Endodermal cell (in vitro differentiated cells): ENCODE measurements around the gene ESR1. TPM values are rescaled to one million over a fixed set of nuclear protein-coding genes. Genes with fewer than 3 reads are reported as not detected.
"Not testable (repeated sequence)": the region's sequence is repeated elsewhere in the genome, so short reads cannot be mapped to it uniquely, and the experiment has no call there.

Experiments
- DNase-seq: peaks from one replicate; pipeline ENCODE4 v3.0.0-alpha.2; 2017
- H3K27ac ChIP-seq: 2 replicates; pipeline ENCODE4 v1.5.1; 2013; ENCODE audit warnings: mild to moderate bottlenecking, low read depth, low read length, moderate library complexity
- H3K27me3 ChIP-seq: 2 replicates; pipeline ENCODE4 v1.6.1; 2013; ENCODE audit warnings: mild to moderate bottlenecking, low read length, moderate library complexity; ENCODE audit not compliant: insufficient read depth, control insufficient read depth, poor library complexity, severe bottlenecking
- H3K36me3 ChIP-seq: 2 replicates; pipeline ENCODE4 v1.7.0; 2013; ENCODE audit warnings: mild to moderate bottlenecking, low read length, moderate library complexity; ENCODE audit not compliant: control insufficient read depth, insufficient read depth
- H3K4me1 ChIP-seq: one replicate; pipeline ENCODE4 v1.7.0; 2013; ENCODE audit warnings: low read length; ENCODE audit not compliant: control insufficient read depth, insufficient read depth
- H3K4me3 ChIP-seq: 2 replicates; pipeline ENCODE4 v1.5.1; 2013; ENCODE audit warnings: mild to moderate bottlenecking, low read length, moderate library complexity
- H3K9ac ChIP-seq: 2 replicates; pipeline ENCODE4 v1.6.1; 2013; ENCODE audit warnings: mild to moderate bottlenecking, low read length, moderate library complexity; ENCODE audit not compliant: poor library complexity, severe bottlenecking; ENCODE audit errors: extremely low read depth
- H3K9me3 ChIP-seq: 2 replicates; pipeline ENCODE4 v1.6.1; 2013; ENCODE audit warnings: mild to moderate bottlenecking, low read length, moderate library complexity; ENCODE audit not compliant: control insufficient read depth
- H3K27ac Mint-ChIP-seq: 2 replicates; pipeline ENCODE4 v1.8.0; 2020; ENCODE audit warnings: mixed read lengths
- H3K27me3 Mint-ChIP-seq: 2 replicates; pipeline ENCODE4 v1.8.0; 2021; ENCODE audit warnings: mild to moderate bottlenecking, mixed read lengths; ENCODE audit not compliant: insufficient read depth
- H3K36me3 Mint-ChIP-seq: 2 replicates; pipeline ENCODE4 v1.8.0; 2020; ENCODE audit warnings: low read depth, mixed read lengths
- H3K4me1 Mint-ChIP-seq: 2 replicates; pipeline ENCODE4 v1.8.0; 2020; ENCODE audit warnings: mixed read lengths
- H3K4me3 Mint-ChIP-seq: 2 replicates; pipeline ENCODE4 v1.8.0; 2020; ENCODE audit warnings: mild to moderate bottlenecking, moderate library complexity, mixed read lengths
- H3K9me3 Mint-ChIP-seq: 2 replicates; pipeline ENCODE4 v1.8.0; 2020; ENCODE audit warnings: mild to moderate bottlenecking, mixed read lengths
- WGBS, 2 experiments: methylation state at CpG; one replicate each; pipeline versions ENCODE4 v1.1.5 to v1.1.7; 2013; ENCODE audit warnings: missing lambda C conversion rate in 2 of 2, mixed read lengths in 1 of 2; ENCODE audit not compliant: insufficient coverage in 1 of 2, insufficient read length in 1 of 2; 5-methylcytosine and 5-hydroxymethylcytosine counted together
- total RNA-seq, 2 donors: library from RNA; stranded (reverse); fragmentation: NEBNext Ultra II Directional in 1 of 2; extraction: Animal tissue kit (Norgen Biotek cat#: 25700) in 1 of 2; gene quantifications; 2 replicates in 1 of 2; 3 replicates in 1 of 2; pipeline ENCODE4 v1.2.1, GENCODE V29; 2021
- TF ChIP-seq, protein P1 (sequence below): fragments of 200-600 bp; sonication (generic); conservative IDR thresholded peaks from 2 replicates; pipeline ENCODE4 v1.5.0; 2021; ENCODE audit warnings: antibody characterized with exemption, mild to moderate bottlenecking

ESR1 gene
- total RNA-seq, 2 donors from 2014 or later, result not detected

DNA sequence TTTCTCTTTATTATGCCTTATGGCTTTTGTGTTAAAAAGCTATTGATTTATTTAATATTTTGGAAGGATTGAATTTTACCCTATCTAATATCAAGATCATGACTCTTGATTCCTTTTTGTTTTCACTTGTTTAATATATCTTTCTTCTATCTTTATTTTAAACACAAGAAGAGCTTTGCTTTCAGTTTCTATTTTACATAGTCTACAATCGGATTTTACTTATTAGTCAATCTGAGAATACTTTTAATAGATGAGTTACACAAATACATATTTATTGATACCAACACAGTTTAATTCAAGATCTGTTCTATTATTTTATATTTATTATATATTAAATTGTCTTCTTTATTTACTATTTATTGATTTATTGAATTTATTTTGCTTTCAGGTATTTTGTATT is 218.8 kb downstream of the ESR1 start:
- Histone ChIP-seq H3K9ac (no peak overlapping the region), H3K27ac (no peak overlapping the region), H3K4me1 (no peaks in the 10 kb centered on the region), H3K4me3 (no peak overlapping the region), H3K9me3 (no peaks in the 10 kb centered on the region), H3K27me3 (no peaks in the 10 kb centered on the region), H3K36me3 (no peaks in the 10 kb centered on the region)
- TF ChIP-seq, protein P1, sequence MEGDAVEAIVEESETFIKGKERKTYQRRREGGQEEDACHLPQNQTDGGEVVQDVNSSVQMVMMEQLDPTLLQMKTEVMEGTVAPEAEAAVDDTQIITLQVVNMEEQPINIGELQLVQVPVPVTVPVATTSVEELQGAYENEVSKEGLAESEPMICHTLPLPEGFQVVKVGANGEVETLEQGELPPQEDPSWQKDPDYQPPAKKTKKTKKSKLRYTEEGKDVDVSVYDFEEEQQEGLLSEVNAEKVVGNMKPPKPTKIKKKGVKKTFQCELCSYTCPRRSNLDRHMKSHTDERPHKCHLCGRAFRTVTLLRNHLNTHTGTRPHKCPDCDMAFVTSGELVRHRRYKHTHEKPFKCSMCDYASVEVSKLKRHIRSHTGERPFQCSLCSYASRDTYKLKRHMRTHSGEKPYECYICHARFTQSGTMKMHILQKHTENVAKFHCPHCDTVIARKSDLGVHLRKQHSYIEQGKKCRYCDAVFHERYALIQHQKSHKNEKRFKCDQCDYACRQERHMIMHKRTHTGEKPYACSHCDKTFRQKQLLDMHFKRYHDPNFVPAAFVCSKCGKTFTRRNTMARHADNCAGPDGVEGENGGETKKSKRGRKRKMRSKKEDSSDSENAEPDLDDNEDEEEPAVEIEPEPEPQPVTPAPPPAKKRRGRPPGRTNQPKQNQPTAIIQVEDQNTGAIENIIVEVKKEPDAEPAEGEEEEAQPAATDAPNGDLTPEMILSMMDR, result no peak
- no CpG with 5 or more reads among the region's 1 CpG for WGBS, 2 experiments
- H3K4me3 Mint-ChIP-seq, result no peak overlapping the region
- no peaks in the 10 kb centered on the region for H3K27me3 Mint-ChIP-seq
- peaks cover 40% of the 10 kb centered on the region for H3K9me3 Mint-ChIP-seq
- no peak overlapping the region for H3K27ac Mint-ChIP-seq
- no peak for DNase-seq
- no peaks in the 10 kb centered on the region for H3K36me3 Mint-ChIP-seq
- H3K4me1 Mint-ChIP-seq, result no peaks in the 10 kb centered on the region

- peaks cover 40% of the 10 kb centered on the region for H3K9me3 Mint-ChIP-seq
- H3K27ac Mint-ChIP-seq, result not testable (repeated sequence)
Observed at GRCh38 chr6:152026744-152027143, 219.3 kb downstream of the ESR1 start.

GRCh38 chr6:152033765-152034164 is 226.3 kb downstream of the ESR1 start:
- not testable (repeated sequence) for H3K27me3 ChIP-seq, H3K27ac Mint-ChIP-seq, H3K4me3 ChIP-seq, H3K4me1 Mint-ChIP-seq, H3K27ac ChIP-seq, H3K4me3 Mint-ChIP-seq, H3K36me3 Mint-ChIP-seq, DNase-seq, H3K4me1 ChIP-seq, H3K36me3 ChIP-seq, H3K9me3 ChIP-seq, H3K9ac ChIP-seq, H3K27me3 Mint-ChIP-seq
- peaks cover 20% of the 10 kb centered on the region for H3K9me3 Mint-ChIP-seq
- 95 to 100% methylated on average over 2 to 3 of the region's 4 CpGs for WGBS, 2 experiments

More at GRCh38 chr6:152026744-152027143, 219.3 kb downstream of the ESR1 start:
- H3K27me3 Mint-ChIP-seq, DNase-seq, H3K36me3 Mint-ChIP-seq, H3K27me3 ChIP-seq, H3K4me3 Mint-ChIP-seq, H3K36me3 ChIP-seq, H3K27ac ChIP-seq, H3K9ac ChIP-seq, H3K4me1 ChIP-seq, H3K4me1 Mint-ChIP-seq, H3K4me3 ChIP-seq, H3K9me3 ChIP-seq: not testable (repeated sequence)
- WGBS, 2 experiments, result 80 to 94% methylated on average over 2 to 6 of the region's 6 CpGs

- H3K36me3 ChIP-seq, result no peaks in the 10 kb centered on the region
- TF ChIP-seq, protein P1, result no peak
- Mint-ChIP-seq H3K27me3 (no peaks in the 10 kb centered on the region), H3K27ac (no peak overlapping the region), H3K4me1 (no peaks in the 10 kb centered on the region), H3K36me3 (no peaks in the 10 kb centered on the region), H3K4me3 (no peak overlapping the region), H3K9me3 (peaks cover 11% of the 10 kb centered on the region)
- H3K27ac ChIP-seq, result no peak overlapping the region
- H3K27me3 ChIP-seq, result no peaks in the 10 kb centered on the region
- WGBS, 2 experiments, result 91 to 93% methylated on average over 3 to 5 of the region's 5 CpGs
- H3K9me3 ChIP-seq, result no peaks in the 10 kb centered on the region
- no peak for DNase-seq
- no peak overlapping the region for H3K4me3 ChIP-seq
- H3K4me1 ChIP-seq, result no peaks in the 10 kb centered on the region
- no peak overlapping the region for H3K9ac ChIP-seq
Observed at GRCh38 chr6:152034631-152035030, 227.1 kb downstream of the ESR1 start.
